ENCODE measurements around the gene HECTD1.

- TF ChIP-seq POLR2AphosphoS5 (IDR thresholded peaks at IDR 0.05; ENCODE audit: borderline replicate concordance, low read depth, low read length) (no peak), FOXP2 (optimal IDR thresholded peaks at IDR 0.05; ENCODE audit: control extremely low read depth, extremely low read length, insufficient read depth) (no peak)
Observed at GRCh38 chr14:31142455-31143087, 65.0 kb downstream of the HECTD1 start.

Measured in SK-N-MC (cell line).